ENCODE measurements around the gene ENO1.

- no peak for TF ChIP-seq POLR2A (IDR thresholded peaks at IDR 0.05)
- no peak for TF ChIP-seq CTCF (IDR thresholded peaks at IDR 0.05)
- TF ChIP-seq POLR2AphosphoS5 (IDR thresholded peaks at IDR 0.05) = no peak
These were observed 15.3 kb downstream of the ENO1 start for GRCh38 chr1:8863138-8863537.

All from prostate gland (tissue), 2 donors.